ENCODE measurements around the gene RPS2.

The RPS2 gene

DNA sequence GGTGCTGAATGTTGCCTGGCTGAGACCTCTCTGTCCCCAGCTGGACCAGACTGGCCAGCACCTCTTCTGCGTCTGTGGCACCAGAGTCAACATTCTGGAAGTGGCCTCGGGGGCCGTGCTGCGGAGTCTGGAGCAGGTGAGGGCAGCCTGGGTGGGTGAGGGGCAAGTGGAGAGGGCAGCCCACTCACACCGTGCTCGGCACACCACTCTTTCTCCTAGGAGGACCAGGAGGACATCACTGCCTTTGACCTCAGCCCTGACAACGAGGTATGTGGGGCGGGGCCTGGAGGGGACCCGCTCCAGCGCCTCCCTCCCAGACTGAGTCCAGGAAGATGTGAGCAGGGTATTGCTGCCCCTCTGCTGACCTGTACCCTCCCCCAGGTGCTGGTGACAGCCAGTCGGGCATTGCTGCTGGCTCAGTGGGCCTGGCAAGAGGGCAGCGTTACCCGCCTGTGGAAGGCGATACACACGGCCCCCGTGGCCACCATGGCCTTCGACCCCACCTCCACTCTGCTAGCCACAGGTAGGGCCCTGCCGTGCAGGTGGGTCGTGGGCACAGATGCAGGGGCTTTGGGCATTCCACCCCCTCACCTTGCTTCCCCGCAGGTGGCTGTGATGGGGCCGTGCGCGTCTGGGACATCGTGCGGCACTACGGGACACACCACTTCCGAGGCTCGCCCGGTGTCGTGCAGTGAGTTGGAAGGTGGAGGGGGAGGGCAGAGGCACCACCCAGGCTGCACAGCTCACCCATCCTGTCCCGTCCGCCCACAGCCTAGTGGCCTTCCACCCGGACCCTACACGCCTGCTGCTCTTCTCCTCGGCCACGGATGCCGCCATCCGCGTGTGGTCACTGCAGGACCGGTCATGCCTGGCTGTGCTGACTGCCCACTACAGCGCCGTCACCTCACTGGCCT is 9.8 kb upstream of the RPS2 start:
- DNase-seq (ENCODE audit: low read depth), result no peak
- TF ChIP-seq, protein P1, sequence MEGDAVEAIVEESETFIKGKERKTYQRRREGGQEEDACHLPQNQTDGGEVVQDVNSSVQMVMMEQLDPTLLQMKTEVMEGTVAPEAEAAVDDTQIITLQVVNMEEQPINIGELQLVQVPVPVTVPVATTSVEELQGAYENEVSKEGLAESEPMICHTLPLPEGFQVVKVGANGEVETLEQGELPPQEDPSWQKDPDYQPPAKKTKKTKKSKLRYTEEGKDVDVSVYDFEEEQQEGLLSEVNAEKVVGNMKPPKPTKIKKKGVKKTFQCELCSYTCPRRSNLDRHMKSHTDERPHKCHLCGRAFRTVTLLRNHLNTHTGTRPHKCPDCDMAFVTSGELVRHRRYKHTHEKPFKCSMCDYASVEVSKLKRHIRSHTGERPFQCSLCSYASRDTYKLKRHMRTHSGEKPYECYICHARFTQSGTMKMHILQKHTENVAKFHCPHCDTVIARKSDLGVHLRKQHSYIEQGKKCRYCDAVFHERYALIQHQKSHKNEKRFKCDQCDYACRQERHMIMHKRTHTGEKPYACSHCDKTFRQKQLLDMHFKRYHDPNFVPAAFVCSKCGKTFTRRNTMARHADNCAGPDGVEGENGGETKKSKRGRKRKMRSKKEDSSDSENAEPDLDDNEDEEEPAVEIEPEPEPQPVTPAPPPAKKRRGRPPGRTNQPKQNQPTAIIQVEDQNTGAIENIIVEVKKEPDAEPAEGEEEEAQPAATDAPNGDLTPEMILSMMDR (conservative IDR thresholded peaks at IDR 0.05; ENCODE audit: low read length), result no peak
- no peak overlapping the region for H3K4me3 ChIP-seq (ENCODE audit: low read length)

DNA sequence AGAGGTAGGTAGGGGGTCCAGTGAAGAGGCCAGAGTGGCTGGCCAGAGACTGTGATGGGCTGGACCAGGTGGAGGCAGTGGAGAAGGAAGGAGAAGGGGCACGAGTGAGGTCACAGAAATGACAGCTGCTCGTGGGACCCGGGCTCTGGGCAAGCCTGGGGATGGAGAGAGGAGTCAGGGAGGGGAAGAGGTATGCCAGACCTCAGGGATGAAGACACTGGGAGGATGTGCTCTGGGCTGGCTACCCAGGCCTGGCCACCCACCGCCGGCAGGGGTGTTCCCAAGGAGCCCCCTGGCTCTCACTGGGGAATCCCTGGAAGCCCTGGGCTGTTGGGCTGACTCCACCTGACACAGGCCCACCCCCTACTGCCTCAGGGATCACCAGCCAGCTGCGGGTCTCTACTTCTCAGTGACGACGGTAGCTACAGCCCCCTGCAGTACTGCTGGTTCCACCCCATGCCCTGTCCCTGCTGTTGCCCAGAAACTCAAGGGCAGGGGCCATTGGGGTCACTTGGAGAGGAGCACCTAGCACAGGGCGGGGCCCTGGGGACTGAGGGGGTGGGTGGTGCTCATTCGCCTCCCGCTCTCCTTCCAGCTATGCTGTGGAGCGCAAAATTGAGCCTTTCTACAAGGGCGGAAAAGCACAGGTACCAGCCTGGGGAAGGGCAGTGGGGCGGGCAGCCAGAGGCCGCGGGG is 9.0 kb upstream of the RPS2 start:
- no peak for DNase-seq (ENCODE audit: low read depth)
- H3K4me3 ChIP-seq (ENCODE audit: low read length), result no peak overlapping the region
- TF ChIP-seq, protein P1 (conservative IDR thresholded peaks at IDR 0.05; ENCODE audit: low read length), result no peak

DNA sequence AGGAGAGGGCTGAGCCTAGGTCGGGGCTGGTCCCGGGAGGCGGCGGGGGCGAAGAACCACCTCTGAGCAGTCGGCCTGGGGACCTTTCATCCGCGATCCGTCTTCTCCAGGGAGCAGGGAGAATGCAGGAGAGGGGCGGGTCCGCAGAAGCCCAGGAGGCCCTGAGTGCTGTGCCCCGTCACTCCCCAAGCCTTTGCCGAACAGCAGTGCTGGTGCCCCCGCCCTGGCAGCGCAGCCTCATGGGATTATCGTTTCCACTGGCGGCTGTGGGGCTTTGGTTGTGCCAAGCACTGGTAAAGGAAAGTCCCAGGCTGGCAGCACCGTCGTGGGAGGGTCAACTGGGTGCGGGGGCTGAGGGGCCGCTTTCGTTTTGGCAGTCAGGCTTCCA is 7.9 kb upstream of the RPS2 start:
- TF ChIP-seq, protein P1 (conservative IDR thresholded peaks at IDR 0.05; ENCODE audit: low read length), result no peak
- DNase-seq (ENCODE audit: low read depth), result no peak
- peak overlapping the region; percentile 81 for H3K4me3 ChIP-seq (ENCODE audit: low read length)

DNA sequence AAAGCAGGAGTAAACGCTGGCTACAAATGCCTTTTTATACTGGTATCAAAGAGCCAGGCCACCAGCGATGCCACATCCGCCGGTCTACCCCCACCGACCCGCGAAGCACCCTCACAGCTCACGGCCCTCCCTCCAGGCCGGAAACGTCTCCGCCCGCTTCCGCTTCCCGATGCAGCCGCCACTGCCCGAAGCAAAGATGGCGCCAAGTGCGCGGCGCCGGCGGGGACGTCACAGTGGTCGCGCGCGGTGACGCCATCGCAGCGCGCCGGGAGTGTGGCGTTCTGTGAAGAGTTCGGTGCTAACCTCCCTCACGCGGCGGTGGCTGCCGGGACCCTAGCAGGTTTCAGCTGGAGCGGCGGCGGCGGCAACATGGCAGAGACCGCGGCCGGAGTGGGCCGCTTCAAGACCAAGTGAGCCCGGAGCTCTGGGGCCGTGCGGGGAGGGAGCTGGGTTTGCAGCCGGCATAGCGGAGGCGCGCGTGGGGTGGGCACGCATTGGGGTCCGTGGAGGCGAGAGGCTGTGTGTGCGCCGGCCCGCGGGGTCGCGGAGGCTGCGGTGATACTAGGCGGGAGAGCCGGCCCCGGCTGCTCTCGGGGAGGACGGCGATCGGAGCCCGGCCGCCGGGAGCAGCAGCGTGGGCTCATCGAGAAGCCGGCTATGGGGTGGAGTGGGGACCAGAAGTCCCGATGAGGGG is 7.3 kb upstream of the RPS2 start, which contains the start of gene TBL3:
Gene TBL3, plus strand, starts transcription at position 258 of the 694 bp plus-strand sequence. Its CDS starts 112 bp downstream, at position 370.
- peak; percentile 93 for DNase-seq (ENCODE audit: low read depth)
- H3K4me3 ChIP-seq (ENCODE audit: low read length), result peak within 1 kb of the TSS; percentile 81
- TF ChIP-seq, protein P1 (conservative IDR thresholded peaks at IDR 0.05; ENCODE audit: low read length), result no peak

DNA sequence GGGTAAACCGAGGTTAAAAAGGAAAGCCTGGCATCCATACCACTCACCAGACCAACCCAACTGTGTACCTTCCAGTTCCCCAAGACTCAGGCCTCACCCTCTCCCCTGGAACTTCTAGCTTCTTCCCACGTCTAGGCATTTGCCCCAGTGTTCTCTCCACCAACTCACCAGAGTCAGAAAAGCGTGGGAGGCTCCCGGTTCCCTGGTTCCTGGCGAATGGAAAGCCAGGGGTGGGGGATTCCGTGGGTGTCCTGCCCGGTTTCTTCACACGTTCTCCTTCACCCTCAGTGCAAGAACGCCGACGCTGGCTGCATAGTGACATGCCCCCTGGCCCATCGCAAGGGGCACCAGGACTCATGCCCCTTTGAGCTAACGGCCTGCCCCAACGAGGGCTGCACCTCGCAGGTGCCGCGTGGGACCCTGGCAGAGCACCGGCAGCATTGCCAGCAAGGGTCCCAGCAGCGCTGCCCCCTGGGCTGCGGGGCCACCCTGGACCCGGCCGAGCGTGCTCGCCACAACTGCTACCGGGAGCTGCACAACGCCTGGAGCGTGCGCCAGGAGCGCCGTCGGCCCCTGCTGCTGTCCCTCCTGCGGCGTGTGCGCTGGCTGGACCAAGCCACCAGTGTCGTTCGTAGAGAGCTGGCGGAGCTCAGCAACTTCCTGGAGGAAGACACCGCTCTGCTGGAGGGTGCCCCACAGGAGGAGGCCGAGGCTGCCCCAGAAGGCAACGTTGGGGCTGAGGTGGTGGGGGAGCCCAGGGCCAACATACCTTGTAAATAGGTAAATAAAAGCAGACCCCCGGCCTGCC is 3.7 kb upstream of the RPS2 start:
- TF ChIP-seq, protein P1 (conservative IDR thresholded peaks at IDR 0.05; ENCODE audit: low read length), result no peak
- DNase-seq (ENCODE audit: low read depth), result no peak
- no peak overlapping the region for H3K4me3 ChIP-seq (ENCODE audit: low read length)

DNA sequence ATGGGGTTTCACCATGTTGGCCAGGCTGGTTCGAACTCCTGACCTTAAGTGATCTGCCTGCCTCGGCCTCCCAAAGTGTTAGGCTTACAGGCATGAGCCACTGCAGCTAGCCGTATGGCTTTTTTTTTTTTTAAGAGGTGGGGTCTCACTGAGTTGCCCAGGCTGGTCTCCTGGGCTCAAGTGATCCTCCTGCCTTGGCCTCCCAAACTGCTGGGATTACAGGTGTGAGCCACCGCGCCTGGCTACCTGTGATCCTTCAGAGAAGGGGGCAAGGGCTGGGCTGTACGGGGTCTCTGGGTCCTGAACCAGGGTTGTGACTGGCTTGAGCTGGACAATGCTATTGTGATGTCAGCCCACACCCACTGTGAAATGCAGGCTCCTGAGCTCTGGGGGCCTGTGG is 1.8 kb upstream of the RPS2 start, which contains the start of gene RNF151:
Gene RNF151, plus strand, starts transcription at position 397 of the 400 bp plus-strand sequence. CDS start 26 bp downstream, outside the sequence.
- TF ChIP-seq, protein P1 (conservative IDR thresholded peaks at IDR 0.05; ENCODE audit: low read length), result no peak
- peak within 1 kb of the TSS; percentile 90 for H3K4me3 ChIP-seq (ENCODE audit: low read length)
- no peak for DNase-seq (ENCODE audit: low read depth)
